CD4-positive, alpha-beta T cell treated with Interleukin-1 beta for 1 hour (primary cell): ENCODE results near the gene KRTCAP3.
"Not testable (repeated sequence)": the region's sequence is repeated elsewhere in the genome, so short reads cannot be mapped to it uniquely, and the experiment has no call there.

Source experiments
- DNase-seq, 2 donors: peaks; one replicate each; pipeline ENCODE4 v3.0.0-alpha.2; 2020 to 2022

Gene KRTCAP3

GRCh38 chr2:27441958-27442919 is at the start of gene KRTCAP3:
KRTCAP3 (plus strand) TSS chr2:27442381; CDS start chr2:27442413, 32 bp downstream.
- peak; percentile 35 to 74 for DNase-seq

- no peak for DNase-seq
These were observed 49.0 kb upstream of the KRTCAP3 start for GRCh38 chr2:27393225-27393624.

GRCh38 chr2:27398962-27399361 is 43.2 kb upstream of the KRTCAP3 start:
- no peak for DNase-seq

- DNase-seq, result no peak
These were observed 41.6 kb upstream of the KRTCAP3 start for GRCh38 chr2:27400348-27401135.

GRCh38 chr2:27407798-27408491 is 34.2 kb upstream of the KRTCAP3 start:
- DNase-seq, result no peak

GRCh38 chr2:27408601-27409320 is 33.4 kb upstream of the KRTCAP3 start:
- DNase-seq, result no peak

- DNase-seq, result peak; percentile 95
These were observed 32.7 kb upstream of the KRTCAP3 start, which contains the start of gene PPM1G for GRCh38 chr2:27409321-27410073. PPM1G (minus strand) TSS chr2:27409591; CDS start chr2:27409422, 169 bp downstream.

GRCh38 chr2:27412419-27413152 is 29.6 kb upstream of the KRTCAP3 start:
- DNase-seq, result no peak

GRCh38 chr2:27416151-27416550 is 26.0 kb upstream of the KRTCAP3 start:
- no peak for DNase-seq

- no peak for DNase-seq
These were observed 21.2 kb upstream of the KRTCAP3 start for GRCh38 chr2:27420996-27421395.

GRCh38 chr2:27421660-27422250 is 20.4 kb upstream of the KRTCAP3 start:
- no peak for DNase-seq

GRCh38 chr2:27422958-27423357 is 19.2 kb upstream of the KRTCAP3 start:
- no peak for DNase-seq

GRCh38 chr2:27425039-27425438 is 17.1 kb upstream of the KRTCAP3 start:
- not testable (repeated sequence) for DNase-seq

GRCh38 chr2:27427863-27428212 is 14.3 kb upstream of the KRTCAP3 start:
- DNase-seq, result no peak

- DNase-seq, result peak; percentile 86 to 90
These were observed 13.8 kb upstream of the KRTCAP3 start, which contains the start of gene NRBP1 for GRCh38 chr2:27428213-27428977. NRBP1 (plus strand) TSS chr2:27428631; CDS start chr2:27433274, 4,643 bp downstream.

GRCh38 chr2:27428978-27429541 is 13.1 kb upstream of the KRTCAP3 start:
- peak; percentile 80 to 84 for DNase-seq

GRCh38 chr2:27431395-27431794 is 10.8 kb upstream of the KRTCAP3 start:
- DNase-seq, result peak; percentile 29 to 33

GRCh38 chr2:27435628-27436027 is 6.6 kb upstream of the KRTCAP3 start:
- no peak for DNase-seq
